Measurements from ENCODE around the gene ERF. TPM values are rescaled to one million over a fixed set of nuclear protein-coding genes. Genes with fewer than 3 reads are reported as not detected.

Gene ERF
- total RNA-seq, 6 experiments from 2014 or later = 15.4 to 35.7 (median 30.5) TPM

DNA sequence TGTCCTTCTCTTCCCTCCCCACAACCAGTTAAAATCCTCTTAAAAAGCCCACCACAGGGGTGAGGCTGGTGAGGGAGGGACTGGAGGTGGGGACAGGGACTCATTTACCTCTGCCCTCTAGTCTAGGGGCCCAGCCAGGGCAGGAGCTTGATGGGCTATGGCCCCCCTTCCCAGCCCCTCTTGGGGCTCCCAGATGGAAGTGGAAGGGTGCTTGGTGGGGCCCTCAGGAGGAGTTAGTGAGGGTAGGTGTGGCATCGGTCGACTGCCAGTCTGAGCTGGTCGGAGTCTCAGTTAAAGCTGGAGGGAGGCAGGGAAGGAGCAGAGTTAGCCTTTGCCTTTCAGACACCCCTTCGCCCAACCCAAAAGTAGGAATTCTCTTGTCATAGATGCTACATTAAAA is 24.4 kb downstream of the ERF start:
- Histone ChIP-seq H3K9me3 (no peaks in the 10 kb centered on the region), H3K4me1 (no peaks in the 10 kb centered on the region), H3K27ac (no peak overlapping the region), H3K27me3 (no peaks in the 10 kb centered on the region), H3K4me3 (no peak overlapping the region), H3K36me3 (peaks cover 0 to 66% (median 32%) of the 10 kb centered on the region in 4 donors)
- ATAC-seq = no peak
- DNase-seq = no peak
- intact Hi-C loops (cut with DNase I) = no loop called here
- TF ChIP-seq POLR2A (IDR thresholded peaks at IDR 0.05) = no peak
- TF ChIP-seq, protein P1, sequence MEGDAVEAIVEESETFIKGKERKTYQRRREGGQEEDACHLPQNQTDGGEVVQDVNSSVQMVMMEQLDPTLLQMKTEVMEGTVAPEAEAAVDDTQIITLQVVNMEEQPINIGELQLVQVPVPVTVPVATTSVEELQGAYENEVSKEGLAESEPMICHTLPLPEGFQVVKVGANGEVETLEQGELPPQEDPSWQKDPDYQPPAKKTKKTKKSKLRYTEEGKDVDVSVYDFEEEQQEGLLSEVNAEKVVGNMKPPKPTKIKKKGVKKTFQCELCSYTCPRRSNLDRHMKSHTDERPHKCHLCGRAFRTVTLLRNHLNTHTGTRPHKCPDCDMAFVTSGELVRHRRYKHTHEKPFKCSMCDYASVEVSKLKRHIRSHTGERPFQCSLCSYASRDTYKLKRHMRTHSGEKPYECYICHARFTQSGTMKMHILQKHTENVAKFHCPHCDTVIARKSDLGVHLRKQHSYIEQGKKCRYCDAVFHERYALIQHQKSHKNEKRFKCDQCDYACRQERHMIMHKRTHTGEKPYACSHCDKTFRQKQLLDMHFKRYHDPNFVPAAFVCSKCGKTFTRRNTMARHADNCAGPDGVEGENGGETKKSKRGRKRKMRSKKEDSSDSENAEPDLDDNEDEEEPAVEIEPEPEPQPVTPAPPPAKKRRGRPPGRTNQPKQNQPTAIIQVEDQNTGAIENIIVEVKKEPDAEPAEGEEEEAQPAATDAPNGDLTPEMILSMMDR (IDR thresholded peaks at IDR 0.05) = no peak
- WGBS (ENCODE audit: insufficient coverage, low coverage, low lambda C conversion rate, missing lambda C conversion rate) = 70% methylated on average over 2 of the region's 4 CpGs

DNA sequence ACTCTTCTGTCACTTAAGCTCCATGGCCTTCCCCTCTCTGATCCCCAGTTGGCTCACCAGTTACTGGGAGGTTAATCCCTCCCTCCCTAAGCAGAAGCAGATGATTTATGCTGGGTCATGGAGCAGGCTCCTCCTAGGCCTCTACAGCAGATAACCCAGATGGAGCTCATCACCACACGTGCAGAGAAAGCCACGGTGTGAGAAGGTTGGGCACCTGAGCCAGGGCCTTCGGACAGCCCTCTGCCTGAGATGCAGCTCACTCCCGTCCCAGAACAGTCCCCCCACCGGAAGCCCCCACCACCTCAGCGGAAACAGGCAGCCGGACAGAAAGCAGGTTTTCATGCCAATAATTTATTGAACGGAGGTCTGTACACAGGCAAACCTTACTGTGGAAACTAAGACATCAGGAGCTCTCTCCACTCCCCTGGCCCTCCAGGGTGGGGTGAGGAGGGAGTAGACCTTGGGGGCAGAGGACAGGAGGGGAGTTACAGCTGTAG is 25.0 kb downstream of the ERF start:
- Histone ChIP-seq H3K36me3 (peaks cover 0 to 67% (median 30%) of the 10 kb centered on the region in 4 donors), H3K4me1 (no peaks in the 10 kb centered on the region), H3K27ac (no peak overlapping the region), H3K4me3 (no peak overlapping the region), H3K27me3 (no peaks in the 10 kb centered on the region), H3K9me3 (no peaks in the 10 kb centered on the region)
- intact Hi-C loops (cut with DNase I) = no loop called here
- TF ChIP-seq, protein P1 (IDR thresholded peaks at IDR 0.05) = no peak
- TF ChIP-seq POLR2A (IDR thresholded peaks at IDR 0.05) = no peak
- 70% methylated on average over 3 of the region's 8 CpGs for WGBS (ENCODE audit: insufficient coverage, low coverage, low lambda C conversion rate, missing lambda C conversion rate)
- DNase-seq (no peak), ATAC-seq (peak in 2 of 4 donors; percentile 3 to 26)

DNA sequence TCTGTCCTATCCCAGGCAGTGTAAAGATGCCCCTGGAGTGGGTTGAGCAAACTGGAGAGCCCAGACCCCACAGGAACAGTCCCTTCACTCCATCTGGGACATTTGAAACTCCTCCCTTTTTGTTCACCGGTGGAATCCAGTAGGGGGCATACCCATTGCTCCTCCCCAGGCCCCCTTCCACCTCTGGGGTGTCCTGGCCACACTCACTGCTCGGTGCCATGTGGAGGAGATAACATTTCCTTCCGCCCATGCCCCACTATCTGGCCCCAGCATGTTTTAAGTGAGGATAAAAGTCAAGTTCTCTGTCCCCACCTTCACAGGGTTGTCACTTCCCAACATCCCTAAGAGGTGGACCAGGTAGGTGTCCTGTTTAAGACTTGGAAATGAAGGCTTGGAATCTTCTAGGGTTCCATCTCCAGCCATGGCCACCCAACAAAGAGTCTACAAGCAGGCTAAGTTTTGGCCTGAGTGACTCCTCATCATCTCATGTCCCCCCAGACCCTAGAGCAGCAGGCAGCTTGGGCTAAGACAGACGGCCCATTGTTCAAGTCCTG is 25.6 kb downstream of the ERF start:
- ATAC-seq (no peak), DNase-seq (no peak)
- TF ChIP-seq POLR2A (IDR thresholded peaks at IDR 0.05) = no peak
- TF ChIP-seq, protein P1 (IDR thresholded peaks at IDR 0.05) = no peak
- Histone ChIP-seq H3K27me3 (no peaks in the 10 kb centered on the region), H3K4me3 (no peak overlapping the region), H3K36me3 (peaks cover 0 to 68% (median 28%) of the 10 kb centered on the region in 4 donors), H3K27ac (no peak overlapping the region), H3K9me3 (no peaks in the 10 kb centered on the region), H3K4me1 (no peaks in the 10 kb centered on the region)
- WGBS (ENCODE audit: insufficient coverage, low coverage, low lambda C conversion rate, missing lambda C conversion rate) = 57% methylated on average over 3 of the region's 4 CpGs
- intact Hi-C loops (cut with DNase I) = no loop called here

DNA sequence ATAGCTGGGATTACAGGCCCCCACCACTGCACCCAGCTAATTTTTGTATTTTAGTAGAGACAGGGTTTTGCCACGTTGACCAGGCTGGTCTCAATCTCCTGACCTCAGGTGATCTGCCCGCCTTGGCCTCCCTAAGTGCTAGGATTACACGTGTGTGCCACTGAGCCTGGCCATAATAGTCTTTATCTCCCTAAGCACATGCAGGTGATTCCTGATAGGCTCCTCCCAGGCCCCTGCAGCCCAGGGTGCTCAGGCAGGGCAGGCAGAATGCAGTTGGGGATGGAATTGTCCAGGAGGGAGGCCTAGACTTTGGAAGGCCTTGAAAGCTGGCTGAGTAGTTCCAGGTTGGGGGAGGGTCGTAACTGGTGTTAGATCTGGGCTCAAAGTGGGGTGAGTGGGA is 26.3 kb downstream of the ERF start:
- no peaks in the 10 kb centered on the region for H3K4me1 ChIP-seq
- H3K36me3 ChIP-seq = peaks cover 0 to 62% (median 24%) of the 10 kb centered on the region in 4 donors
- no peaks in the 10 kb centered on the region for H3K27me3 ChIP-seq
- H3K9me3 ChIP-seq = no peaks in the 10 kb centered on the region
- no peak for ATAC-seq
- DNase-seq = no peak
- intact Hi-C loops (cut with DNase I) = no loop called here
- 93% methylated on average over 3 of the region's 4 CpGs for WGBS (ENCODE audit: insufficient coverage, low coverage, low lambda C conversion rate, missing lambda C conversion rate)
- no peak overlapping the region for H3K4me3 ChIP-seq
- TF ChIP-seq POLR2A (IDR thresholded peaks at IDR 0.05) = no peak
- TF ChIP-seq, protein P1 (IDR thresholded peaks at IDR 0.05) = no peak
- H3K27ac ChIP-seq = no peak overlapping the region

Data from right lobe of liver (tissue), 6 donors.